GM11168 (cell line): ENCODE results near the gene LCE2D.
"Not testable (repeated sequence)": the region's sequence is repeated elsewhere in the genome, so short reads cannot be mapped to it uniquely, and the experiment has no call there.

Source experiments
- in situ Hi-C: fragments of 300-500 bp; cut with MboI; formaldehyde crosslinking; loops from one replicate; pipeline ENCODE4 v1.12.0; 2022; ENCODE audit warnings: low sequenced_read_pairs; ENCODE audit not compliant: unreplicated experiment

LCE2D gene, protein sequence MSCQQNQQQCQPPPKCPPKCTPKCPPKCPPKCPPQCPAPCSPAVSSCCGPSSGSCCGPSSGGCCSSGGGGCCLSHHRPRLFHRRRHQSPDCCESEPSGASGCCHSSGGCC

DNA sequence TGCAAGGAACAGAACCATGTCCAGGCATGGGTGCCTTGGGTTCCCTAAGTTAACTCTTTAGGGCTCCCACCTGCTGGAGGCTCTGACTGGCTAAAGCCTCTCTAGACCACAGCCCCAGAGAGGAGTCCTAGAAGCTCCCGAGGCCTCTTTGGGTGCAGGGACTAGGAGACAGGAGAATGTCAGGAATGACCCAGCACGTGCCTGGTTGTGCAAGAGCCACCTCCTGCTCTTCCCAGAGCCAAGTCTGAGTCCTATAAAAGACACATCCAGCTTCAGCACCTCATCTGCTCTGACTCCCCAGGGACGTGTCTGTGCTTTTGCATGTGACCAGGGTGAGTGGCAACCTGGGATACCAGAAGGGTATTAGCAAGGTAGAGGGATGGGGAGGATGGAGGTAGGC, at the start of gene LCE2D:
TSS of gene LCE2D (plus strand) at position 283 of the 400 bp plus-strand sequence. CDS start 726 bp downstream, outside the sequence.
- in situ Hi-C loops: no loop called here

DNA sequence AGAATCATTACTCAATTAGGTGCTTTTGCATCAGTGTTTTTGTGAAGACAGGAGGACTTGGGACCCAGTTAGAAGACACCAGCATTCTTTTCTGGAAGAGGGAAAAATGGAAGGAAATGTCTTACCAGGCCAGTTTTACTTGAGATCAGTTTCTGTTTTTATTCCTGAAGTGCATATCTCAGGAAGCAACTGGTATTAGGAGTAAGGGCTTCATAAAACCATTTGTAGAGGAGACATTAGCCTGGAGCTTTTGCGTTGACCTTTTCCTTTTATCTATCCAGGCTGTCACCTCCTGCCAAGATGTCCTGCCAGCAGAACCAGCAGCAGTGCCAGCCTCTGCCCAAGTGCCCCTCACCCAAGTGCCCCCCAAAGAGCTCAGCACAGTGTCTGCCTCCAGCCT, 49.7 kb upstream of the LCE2D start, which contains the start of gene LCE3B:
TSS of gene LCE3B (plus strand) at position 301 of the 400 bp plus-strand sequence. CDS start at position 301, 0 bp downstream.
- in situ Hi-C loops: no loop called here

DNA sequence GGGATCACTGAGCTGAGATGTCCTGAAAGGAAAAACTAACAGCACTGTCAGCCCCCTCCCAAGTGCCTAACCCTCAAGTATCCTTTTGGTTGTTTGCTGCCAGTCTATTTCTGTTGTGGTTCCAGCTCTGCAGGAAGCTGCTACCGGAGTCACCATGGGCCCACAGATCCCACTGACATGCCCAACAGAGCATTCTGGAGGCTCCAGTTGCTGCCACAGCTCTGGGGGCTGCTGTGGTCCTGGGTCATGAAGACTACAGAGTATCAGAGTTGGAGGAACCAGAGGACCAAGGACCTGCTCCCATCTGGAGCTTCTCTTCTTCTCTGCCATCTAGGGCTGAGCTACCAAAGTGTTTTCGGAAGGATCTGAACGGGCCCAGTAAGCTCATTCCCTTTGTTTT, 41.2 kb upstream of the LCE2D start:
- in situ Hi-C loops: no loop called here

DNA sequence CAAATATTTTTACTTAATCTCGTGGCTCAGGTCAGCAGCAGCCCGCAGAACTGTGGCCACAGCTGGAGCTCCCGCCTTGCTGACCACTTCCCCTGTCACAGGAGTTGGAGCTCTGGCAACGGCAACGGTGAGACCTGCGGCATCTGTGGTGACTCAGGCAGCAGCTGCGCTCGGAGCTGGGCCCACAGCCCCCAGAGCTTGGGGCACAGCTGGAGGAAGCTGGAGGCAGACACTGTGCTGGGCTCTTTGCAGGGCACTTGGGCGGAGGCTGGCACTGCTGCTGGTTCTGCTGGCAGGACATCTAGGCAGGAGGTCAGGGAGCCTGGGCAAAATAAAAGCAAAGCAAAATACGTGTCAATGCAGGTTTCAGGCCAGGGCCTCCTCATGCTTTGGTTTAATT, 40.4 kb upstream of the LCE2D start, which contains the start of gene LCE3A:
TSS of gene LCE3A (minus strand) at position 301 of the 400 bp plus-strand sequence. CDS start at position 301, 0 bp downstream.
- in situ Hi-C loops: no loop called here

DNA sequence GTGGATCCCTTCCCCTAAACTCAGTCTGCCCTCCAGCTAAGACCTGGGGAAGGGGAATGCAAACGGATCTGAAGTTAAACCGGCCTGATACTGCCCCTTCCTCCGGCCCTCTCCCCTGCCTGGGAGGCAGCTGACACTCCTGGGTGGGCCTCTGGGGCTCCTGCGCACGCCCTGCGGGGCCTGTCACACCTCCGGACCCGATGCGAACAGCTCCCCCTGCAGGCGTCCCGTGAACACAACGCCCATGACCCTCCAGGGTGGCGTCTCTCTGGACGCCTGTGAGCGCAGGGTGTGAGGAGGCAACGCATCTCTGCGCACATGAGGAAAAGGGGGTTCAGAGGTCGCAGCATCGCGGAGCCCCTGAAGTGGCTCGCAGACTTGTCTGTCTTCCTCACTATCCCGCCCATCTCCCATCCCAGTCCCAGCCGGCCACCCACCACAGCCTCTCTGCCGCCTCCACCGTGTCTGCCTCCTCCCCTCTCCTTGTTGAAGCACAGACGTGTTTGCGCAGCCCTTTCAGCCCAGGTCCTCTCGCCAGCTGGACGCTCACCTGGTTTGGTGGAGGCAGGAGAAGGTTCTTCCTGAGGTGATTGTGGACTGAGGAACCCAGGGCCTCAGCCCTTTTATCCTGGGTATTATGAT, 39.9 kb upstream of the LCE2D start:
- in situ Hi-C loops: no loop called here

DNA sequence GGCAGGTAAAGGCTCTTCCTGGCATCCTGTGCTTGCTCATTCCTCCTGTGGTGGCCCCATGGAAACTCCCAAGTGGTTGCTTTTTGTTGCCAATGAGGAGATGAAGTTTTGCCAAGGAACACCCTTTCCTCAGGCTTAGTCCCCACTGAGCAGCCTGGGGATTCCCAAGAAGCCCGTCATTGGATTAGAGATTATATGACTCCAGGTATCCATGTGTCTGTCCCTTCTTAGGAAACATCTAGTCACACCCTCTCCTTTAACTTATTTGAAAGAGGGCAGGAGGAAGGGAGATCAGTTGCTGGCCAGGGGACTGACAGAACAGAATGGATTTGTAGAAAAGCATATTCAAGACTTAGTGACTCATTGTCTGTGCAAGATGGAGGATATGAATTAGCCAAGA, 36.4 kb upstream of the LCE2D start:
- in situ Hi-C loops: no loop called here

DNA sequence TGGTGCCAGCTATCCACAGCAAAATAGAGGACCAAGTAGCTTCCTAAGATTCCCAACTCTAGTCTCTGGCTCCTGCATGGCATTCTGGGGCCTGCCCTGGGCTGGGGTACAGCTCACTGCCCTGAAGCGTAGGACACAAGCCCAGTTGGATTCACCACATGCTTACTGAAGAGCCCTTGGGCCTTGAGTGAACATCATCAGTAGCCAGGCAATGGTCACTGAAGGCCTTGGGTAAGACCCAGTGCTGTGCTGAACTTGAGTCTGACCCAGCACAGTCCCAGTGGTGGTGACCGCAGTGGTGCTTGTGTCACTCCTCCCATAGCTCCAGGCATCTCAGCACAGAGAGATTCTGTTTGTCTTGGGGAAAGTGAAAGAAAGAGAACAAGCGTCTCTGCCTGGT, 32.6 kb upstream of the LCE2D start:
- in situ Hi-C loops: no loop called here

DNA sequence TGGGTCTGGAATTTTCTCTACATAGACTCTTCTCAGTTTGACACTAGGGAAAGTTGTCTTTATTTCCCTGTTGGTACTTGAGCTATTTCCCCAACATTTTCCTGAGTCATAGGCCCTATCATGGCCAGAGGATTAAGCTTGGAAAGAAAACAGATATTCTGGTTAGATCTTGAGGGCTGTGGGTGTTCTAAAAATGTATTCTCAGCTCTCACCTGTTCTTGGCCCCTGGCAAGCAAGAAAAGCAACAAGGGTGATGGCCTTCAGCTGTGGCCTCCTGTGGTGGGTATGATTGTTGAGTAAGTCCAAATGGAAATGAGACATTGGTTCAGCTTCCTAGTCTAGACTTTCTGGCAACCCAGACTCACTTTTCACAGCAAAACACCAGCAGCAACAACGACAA, 22.8 kb upstream of the LCE2D start:
- in situ Hi-C loops: no loop called here

DNA sequence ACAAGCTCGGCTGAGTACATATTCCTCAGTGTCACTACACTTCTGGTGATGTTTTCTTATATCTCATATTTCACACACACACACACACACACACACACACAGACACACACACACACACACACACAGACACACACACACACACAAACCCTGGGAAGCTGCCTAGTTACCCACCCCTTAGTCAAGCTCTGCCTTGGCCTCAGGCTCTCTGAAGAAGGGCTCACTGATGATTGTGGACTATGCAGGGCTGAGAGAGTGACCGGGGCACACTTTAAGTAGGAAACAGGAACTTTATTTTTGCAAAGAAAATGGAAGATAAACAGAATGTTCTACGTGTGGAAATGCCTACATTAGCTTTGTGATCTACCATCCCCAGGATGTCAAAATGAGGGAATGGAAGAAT, 19.2 kb upstream of the LCE2D start:
- in situ Hi-C loops: no loop called here

DNA sequence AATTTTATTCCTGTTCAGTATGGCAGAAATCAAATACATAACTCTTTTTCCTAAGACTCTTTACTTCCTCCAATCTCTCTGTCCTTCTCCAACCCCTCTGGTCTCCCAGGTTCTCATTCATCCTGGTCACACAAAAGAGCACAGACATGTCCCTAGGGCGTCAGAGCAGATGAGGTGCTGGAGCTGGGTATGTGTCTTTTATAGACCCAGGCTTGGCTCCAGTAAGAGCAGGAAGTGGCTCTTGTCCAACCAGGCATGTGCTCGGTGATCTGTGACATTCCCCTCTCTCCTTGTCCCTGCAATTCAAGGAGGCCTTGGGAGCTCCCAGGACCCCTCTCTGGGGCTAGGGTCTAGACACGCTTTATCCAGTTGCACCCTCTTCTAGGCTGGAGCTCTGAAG, 18.0 kb upstream of the LCE2D start:
- in situ Hi-C loops: no loop called here

DNA sequence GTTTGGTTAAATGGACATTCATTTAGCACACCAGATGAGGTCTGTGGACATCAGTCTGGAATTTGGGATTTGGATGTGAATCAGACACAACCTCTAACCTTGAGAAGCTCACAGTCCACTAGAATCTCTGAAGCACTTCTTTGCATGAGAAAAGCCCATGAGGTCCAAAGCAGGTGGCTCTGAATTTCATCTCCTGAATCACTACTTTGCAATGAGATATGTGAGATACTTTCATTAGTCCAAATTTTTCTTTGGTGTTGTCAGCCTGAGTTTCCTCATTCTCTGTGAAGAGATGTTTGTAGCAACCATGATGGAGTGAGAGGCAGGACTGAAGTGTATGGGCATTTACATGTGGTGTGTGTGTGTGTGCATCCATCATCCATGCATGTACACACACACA, 16.5 kb upstream of the LCE2D start:
- in situ Hi-C loops: no loop called here

DNA sequence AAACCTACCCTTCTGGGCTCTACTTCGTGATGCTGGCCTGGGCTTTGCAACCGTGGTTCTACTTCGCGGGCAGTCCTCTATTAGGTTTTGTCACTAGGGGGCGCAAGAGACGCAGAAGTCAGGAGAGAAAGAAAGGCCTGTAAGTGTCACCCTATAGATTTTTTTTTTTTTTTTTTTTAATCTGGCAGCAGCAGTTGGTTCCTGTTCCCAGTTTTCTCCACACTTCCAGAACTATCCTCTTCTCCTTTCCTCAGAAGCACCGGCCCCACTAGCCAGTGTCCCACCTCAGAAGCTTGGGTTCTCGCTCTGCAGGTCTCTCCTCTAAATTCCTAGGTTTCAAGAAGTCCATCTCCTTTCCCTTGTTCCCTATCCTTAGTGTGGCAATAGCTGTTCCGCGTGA, 9.1 kb upstream of the LCE2D start:
- in situ Hi-C loops: no loop called here

DNA sequence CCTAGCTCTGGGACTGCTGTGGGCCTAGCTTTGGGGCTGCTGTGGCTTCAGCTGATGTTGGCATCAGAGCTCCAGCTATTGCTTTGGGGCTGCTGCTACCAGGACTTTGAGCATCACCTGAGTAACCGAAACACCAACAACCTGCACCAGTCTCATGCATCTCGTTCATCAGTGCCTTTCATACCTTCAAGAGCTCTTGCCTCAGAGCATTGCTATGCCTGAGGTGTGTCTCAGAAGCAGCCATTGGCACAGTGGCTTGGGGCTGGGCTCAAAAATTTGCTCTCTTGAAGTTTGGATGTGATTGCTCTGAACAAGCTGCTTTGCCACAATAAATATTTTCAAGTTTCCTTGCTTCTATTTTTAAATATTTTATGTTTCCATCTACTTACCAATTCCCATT, 6.7 kb upstream of the LCE2D start:
- in situ Hi-C loops: no loop called here

DNA sequence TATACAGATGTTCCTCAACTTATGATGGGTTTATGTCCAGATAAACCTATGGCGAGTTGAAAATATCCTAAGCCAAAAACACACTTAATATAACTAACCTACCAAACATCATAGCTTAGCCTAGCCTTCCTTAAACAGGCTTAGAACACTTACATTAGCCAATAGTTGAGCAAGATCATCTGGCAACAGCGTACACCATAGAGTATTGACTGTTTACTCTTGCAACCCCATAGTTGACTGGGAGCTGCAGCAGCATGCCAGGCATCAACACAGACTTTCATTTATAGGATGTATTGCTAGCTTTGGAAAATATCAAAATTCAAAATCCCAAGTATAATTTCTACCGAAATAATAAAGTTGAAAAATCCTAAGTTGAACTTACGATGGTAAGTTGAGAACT, 5.5 kb upstream of the LCE2D start:
- in situ Hi-C loops: no loop called here

DNA sequence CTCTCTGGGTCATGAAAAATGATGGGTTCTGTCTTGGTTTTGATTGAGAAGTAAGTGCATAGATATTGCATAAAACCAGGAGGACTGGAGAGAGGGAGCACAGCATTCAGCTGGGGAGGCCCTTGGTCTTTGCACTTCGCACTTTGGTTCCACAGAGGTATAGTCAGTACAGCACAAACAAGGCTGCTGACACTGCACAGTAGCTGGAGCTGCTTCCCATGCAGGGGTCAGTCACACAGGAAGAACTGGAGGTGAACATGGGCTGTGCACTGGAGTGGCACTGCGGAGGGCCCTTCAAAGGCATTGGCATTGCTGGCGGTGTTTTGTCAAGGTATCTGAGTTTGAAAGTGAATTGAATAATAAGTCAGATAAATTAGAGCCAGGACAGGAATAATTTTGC, 4.5 kb upstream of the LCE2D start:
- in situ Hi-C loops: no loop called here

DNA sequence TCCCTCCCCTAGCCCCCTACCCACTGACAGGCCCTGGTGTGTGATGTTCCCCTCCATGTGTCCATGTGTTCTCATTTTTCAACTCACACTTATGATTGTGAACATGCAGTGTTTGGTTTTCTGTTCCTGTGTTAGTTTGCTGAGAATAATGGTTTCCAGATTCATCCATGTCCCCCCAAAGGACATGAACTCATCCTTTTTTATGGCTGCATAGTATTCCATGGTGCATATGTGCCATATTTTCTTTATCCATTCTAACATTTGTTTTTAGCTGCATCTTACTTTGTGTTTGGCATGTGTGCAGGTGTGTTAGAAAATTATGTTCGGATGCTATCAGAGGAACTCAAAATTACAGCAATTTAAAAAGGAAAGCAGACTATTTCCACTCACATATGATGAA, 3.0 kb downstream of the LCE2D start:
- in situ Hi-C loops: not testable (repeated sequence)

DNA sequence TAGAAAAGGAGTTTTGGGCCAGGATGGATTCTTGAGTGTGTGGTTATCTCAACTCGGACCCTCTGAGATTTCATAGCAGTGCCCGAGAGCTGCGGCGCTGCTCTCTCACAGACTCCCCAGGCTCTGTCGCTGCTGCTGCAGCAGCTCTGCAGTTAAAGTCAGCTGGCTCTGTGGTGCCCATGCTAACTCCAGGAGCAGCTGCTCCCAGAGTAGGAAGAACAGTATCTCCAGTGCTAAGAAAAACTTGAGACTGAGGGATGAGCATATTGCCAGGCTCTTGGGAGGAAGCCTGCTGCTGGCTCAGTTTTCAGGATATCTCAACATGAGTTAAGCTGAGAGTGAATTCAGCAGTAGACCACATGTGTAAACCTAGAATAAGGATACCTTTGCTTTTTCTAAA, 4.5 kb downstream of the LCE2D start:
- in situ Hi-C loops: no loop called here

DNA sequence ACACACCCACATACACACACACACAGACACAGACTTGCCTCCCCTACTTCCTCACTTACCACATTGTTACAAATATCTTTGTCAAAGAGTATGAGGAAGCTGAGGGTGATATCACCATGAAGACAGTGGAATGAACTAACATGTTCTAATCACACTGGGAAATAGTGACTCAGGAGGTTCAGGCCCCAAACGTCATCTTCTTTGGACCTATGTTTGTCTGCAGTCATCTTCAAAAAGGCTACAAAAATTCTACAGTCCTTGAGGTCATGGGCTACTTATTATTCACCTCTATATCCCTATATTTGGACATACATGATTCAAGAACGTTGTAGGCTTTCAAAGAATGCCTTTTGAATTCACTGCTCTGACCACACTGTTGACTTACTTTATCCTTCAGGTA, 9.8 kb downstream of the LCE2D start:
- in situ Hi-C loops: no loop called here

DNA sequence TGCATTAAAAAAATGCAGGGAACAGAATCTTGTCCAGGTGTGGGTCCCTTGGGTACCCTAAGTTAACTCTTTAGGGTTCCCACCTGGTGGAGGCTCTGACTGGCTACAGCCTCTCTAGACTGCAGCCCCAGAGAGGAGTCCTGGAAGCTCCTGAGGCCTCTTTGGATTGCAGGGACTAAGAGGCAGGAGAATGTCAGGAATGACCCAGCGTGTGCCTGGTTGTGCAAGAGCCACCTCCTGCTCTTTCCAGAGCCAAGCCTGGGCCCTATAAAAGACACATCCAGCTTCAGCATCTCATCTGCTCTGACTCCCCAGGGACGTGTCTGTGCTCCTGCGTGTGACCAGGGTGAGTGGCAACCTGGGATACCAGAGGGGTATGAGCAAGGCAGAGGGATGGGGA, 11.8 kb downstream of the LCE2D start, which contains the start of gene LCE2C:
TSS of gene LCE2C (plus strand) at position 297 of the 400 bp plus-strand sequence. CDS start 737 bp downstream, outside the sequence.
- in situ Hi-C loops: not testable (repeated sequence)

DNA sequence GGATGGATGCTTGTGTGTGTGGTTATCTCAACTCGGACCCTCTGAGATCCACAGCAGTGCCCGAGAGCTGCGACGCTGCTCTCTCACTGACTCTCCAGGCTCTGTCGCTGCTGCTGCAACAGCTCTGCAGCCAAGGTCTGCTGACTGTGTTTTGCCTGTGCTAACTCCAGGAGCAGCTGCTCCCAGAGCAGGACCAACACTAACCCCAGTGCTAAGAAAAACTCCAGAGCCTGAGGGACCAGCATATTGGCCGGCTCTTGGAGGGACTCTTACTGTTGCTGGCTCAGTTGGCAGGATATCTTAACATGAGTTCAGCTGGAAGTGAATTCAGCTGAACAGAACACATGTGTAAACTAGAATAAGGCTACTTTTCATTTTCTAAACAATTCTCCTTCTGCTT, 16.3 kb downstream of the LCE2D start:
- in situ Hi-C loops: no loop called here

DNA sequence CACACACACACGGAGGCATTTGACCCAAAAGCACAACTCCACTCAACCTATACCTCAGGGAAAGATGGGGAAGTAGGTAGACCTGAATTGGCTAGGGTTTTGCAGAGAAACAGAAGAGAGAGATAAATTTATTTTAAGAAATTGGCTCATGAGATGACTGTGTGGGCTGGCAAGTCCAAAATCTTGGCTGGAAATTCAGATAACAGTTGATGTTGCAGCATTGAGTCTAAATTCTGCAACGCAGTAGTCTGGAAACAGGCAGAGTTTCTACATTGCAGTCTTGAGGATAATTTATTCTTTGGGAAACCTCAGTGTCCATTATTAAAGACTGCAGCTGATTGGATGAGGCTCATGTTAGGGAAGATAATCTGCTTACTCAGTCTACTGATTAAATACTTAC, 18.4 kb downstream of the LCE2D start:
- in situ Hi-C loops: no loop called here

DNA sequence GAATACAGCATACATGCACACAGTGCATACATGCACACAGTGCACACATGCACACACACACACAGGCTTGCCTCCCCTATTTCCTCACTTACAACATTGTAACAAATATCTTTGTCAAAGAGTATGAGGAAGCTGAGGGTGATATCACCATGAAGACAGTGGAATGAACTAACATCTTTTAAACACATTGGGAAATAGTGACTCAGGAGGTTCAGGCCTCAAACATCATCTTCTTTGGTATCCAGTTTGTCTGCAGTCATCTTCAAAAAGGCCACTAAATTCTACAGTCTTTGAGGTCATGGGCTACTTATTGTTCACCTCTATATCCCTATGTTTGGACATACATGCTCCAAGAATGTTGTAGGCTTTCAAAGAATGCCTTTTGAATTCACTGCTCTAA, 20.7 kb downstream of the LCE2D start:
- in situ Hi-C loops: no loop called here
